Spleen (tissue), 11 donors: ENCODE data around the gene METTL24. TPM values are rescaled to one million over a fixed set of nuclear protein-coding genes. Genes with fewer than 3 reads are reported as not detected.

ENCODE experiments used
- DNase-seq: peaks from one replicate; pipeline ENCODE4 v3.0.0-alpha.2; 2020
- H3K27ac ChIP-seq, 8 donors: fragments of 200-600 bp; sonication (generic) in 7 of 8; 1 replicate in 4 of 8; 2 replicates in 4 of 8; pipeline versions ENCODE4 v1.5.0 to v1.8.0; 2016 to 2021; ENCODE audit warnings: inconsistent platforms in 4 of 8, mild to moderate bottlenecking in 4 of 8, moderate library complexity in 1 of 8
- H3K27me3 ChIP-seq, 7 donors: fragments of 200-600 bp; sonication (generic) in 6 of 7; replicated peaks in 1 of 7; 1 replicate in 4 of 7; 2 replicates in 3 of 7; pipeline versions ENCODE4 v1.5.0 to v1.8.0; 2016 to 2021; ENCODE audit warnings: inconsistent platforms in 3 of 7, mild to moderate bottlenecking in 1 of 7
- H3K36me3 ChIP-seq, 6 donors: fragments of 200-600 bp; sonication (generic) in 5 of 6; 1 replicate in 4 of 6; 2 replicates in 2 of 6; pipeline versions ENCODE4 v1.5.0 to v1.8.0; 2016 to 2021; ENCODE audit warnings: inconsistent platforms in 2 of 6
- H3K4me1 ChIP-seq, 6 donors: fragments of 200-600 bp; sonication (generic) in 5 of 6; 1 replicate in 3 of 6; 2 replicates in 3 of 6; pipeline versions ENCODE4 v1.5.0 to v1.8.0; 2016 to 2021; ENCODE audit warnings: inconsistent platforms in 3 of 6
- H3K4me3 ChIP-seq, 8 donors: fragments of 200-600 bp; sonication (generic) in 7 of 8; 1 replicate in 4 of 8; 2 replicates in 4 of 8; pipeline versions ENCODE4 v1.5.0 to v1.8.0; 2016 to 2021; ENCODE audit warnings: inconsistent platforms in 4 of 8, mild to moderate bottlenecking in 4 of 8, moderate library complexity in 2 of 8
- H3K9me3 ChIP-seq, 8 donors: fragments of 200-600 bp; sonication (generic) in 7 of 8; 1 replicate in 4 of 8; 2 replicates in 4 of 8; pipeline versions ENCODE4 v1.5.0 to v1.8.0; 2016 to 2021; ENCODE audit warnings: inconsistent platforms in 4 of 8
- POLR2A ChIP-seq, 3 donors: fragments of 450-650 bp; IDR thresholded peaks; one replicate each; pipeline ENCODE4 v1.5.1; 2017; ENCODE audit warnings: antibody characterized with exemption in 3 of 3, mild to moderate bottlenecking in 1 of 3
- POLR2AphosphoS5 ChIP-seq, 3 donors: sonication (generic); formaldehyde crosslinking; IDR thresholded peaks; one replicate each; pipeline ENCODE4 v1.5.1; 2017; ENCODE audit warnings: antibody characterized with exemption in 3 of 3
- WGBS, 5 donors: extraction: QIAGEN DNeasy Blood & Tissue Kit in 3 of 5; methylation state at CpG; one replicate each; pipeline versions ENCODE4 v1.1.5 to v1.1.7; 2013 to 2018; 5-methylcytosine and 5-hydroxymethylcytosine counted together
- intact Hi-C: fragments of 100-400 bp; cut with DNase I; formaldehyde crosslinking; loops from one replicate; pipeline ENCODE4 v1.15.0; 2023; ENCODE audit warnings: low total_unique reads
- polyA plus RNA-seq, 3 donors: library from polyadenylated mRNA; stranded (reverse); fragments of 200-250 nt; gene quantifications; one replicate each; pipeline ENCODE4 v1.2.1, GENCODE V29; 2013
- total RNA-seq, 7 donors: library from RNA; depleted of rRNA in 3 of 7; stranded (reverse); fragments of >200 nt in 3 of 7; fragmentation: NEBNext Ultra II Directional in 4 of 7; extraction: Animal tissue kit (Norgen Biotek cat#: 25700) in 4 of 7; gene quantifications; one replicate each; pipeline versions ENCODE4 v1.1.0 to v1.2.1, GENCODE V29; 2016 to 2021
- TF ChIP-seq, protein P1 (sequence below), 11 experiments: fragments of 200-600 bp in 7 of 11; fragments of 450-650 bp in 4 of 11; sonication (generic) in 4 of 11; IDR thresholded peaks in 8 of 11; conservative IDR thresholded peaks in 3 of 11; 1 replicate in 7 of 11; 2 replicates in 4 of 11; pipeline versions ENCODE4 v1.4.0 to v1.8.0; 2016 to 2021; ENCODE audit warnings: antibody characterized with exemption in 11 of 11, inconsistent platforms in 4 of 11, mild to moderate bottlenecking in 1 of 11
- donor health status: healthy with polysubstance abuse.
- donor health status: DM: no; HTN: no; CAD: no; lungs with moderate emphysema.
- donor health status: DM: no; HTN: no; CAD: no.
- donor health status: Bipolar disorder and iron deficiency.
- donor health status: healthy.
- donor health status: DM: no; HTN: no; CAD: no.
- donor health status: DM: yes; HTN: yes; CAD: no.

Gene METTL24
- total and polyA plus RNA-seq, 10 donors, result 0.67 to 1.2 (median 0.98) TPM; not detected in 5

DNA sequence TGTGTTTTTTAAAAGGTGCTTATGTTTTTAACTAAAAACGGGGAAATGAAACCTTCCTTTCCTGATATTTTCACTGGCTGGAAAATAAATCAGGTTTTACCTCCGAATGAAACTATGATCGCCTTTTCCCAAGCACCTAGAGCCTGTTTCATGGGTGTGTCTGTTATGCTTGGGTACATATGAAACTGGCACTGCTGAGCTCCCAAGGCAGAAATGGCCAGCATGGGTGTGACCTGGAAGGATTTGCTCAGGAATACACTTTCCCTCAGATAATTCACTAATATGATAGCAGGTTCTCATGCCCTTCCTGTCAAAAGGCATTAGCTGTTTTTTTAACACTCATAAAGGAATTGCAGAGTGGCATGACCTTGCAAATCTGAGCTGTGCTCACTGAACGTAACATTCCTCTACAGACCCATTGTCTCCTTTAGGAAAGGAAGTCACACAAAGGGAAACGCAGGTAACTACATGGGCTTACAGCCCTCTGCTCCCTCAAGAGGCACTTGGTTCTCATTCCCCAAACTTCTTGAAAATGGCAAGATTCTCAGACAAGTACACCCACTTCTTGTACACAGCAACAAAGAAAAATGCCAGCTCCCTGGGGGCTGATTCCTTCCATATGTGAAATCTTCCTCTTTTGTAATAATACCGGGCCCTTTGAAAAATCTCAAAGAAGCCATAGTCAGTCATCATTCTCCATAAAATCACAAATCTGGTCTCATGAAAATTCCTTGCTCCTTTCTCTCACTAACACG lies 72.7 kb downstream of the METTL24 start:
- no peaks in the 10 kb centered on the region for H3K27me3 ChIP-seq

DNA sequence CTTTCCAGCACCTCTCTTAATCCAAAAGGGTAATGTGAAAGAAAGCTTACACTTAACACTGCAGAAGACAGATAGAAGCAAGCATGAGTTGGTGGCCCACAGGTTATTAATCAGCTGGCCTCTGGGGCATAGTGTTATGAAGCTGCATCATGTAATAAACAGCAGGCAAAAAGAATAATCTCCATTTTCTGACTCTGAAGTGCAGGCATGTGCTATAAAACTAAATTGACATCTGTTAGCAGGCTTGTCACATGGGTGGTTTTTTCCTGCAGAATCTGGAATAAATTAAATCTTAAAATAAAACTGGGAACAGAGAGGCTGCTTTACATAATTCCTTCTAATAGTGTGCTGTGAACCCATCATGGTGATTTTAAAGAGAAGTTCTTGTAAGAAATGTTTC lies 73.3 kb downstream of the METTL24 start:
- Histone ChIP-seq H3K4me1 (no peaks in the 10 kb centered on the region), H3K4me3 (no peak overlapping the region), H3K36me3 (no peaks in the 10 kb centered on the region), H3K9me3 (peaks cover 0 to 11% (median under 1%) of the 10 kb centered on the region in 8 donors), H3K27me3 (no peaks in the 10 kb centered on the region), H3K27ac (no peak overlapping the region)
- TF ChIP-seq, protein P1, sequence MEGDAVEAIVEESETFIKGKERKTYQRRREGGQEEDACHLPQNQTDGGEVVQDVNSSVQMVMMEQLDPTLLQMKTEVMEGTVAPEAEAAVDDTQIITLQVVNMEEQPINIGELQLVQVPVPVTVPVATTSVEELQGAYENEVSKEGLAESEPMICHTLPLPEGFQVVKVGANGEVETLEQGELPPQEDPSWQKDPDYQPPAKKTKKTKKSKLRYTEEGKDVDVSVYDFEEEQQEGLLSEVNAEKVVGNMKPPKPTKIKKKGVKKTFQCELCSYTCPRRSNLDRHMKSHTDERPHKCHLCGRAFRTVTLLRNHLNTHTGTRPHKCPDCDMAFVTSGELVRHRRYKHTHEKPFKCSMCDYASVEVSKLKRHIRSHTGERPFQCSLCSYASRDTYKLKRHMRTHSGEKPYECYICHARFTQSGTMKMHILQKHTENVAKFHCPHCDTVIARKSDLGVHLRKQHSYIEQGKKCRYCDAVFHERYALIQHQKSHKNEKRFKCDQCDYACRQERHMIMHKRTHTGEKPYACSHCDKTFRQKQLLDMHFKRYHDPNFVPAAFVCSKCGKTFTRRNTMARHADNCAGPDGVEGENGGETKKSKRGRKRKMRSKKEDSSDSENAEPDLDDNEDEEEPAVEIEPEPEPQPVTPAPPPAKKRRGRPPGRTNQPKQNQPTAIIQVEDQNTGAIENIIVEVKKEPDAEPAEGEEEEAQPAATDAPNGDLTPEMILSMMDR (IDR thresholded peaks at IDR 0.05 in 8 of 11, conservative IDR thresholded peaks at IDR 0.05 in 3 of 11), result no peak
- TF ChIP-seq POLR2A (IDR thresholded peaks at IDR 0.05) (no peak), POLR2AphosphoS5 (IDR thresholded peaks at IDR 0.05) (no peak)
- DNase-seq, result no peak
- intact Hi-C loops, result no loop called here

More for the DNA sequence above, 72.7 kb downstream of the METTL24 start:
- H3K4me3 ChIP-seq, result no peak overlapping the region
- no peak overlapping the region for H3K27ac ChIP-seq
- no peaks in the 10 kb centered on the region for H3K36me3 ChIP-seq
- H3K9me3 ChIP-seq, result peaks cover 0 to 16% (median 0%) of the 10 kb centered on the region in 8 donors
- WGBS, 5 donors, result 77 to 87% (median 83%) methylated on average over 7 of the region's 7 CpGs
- H3K4me1 ChIP-seq, result no peaks in the 10 kb centered on the region
- DNase-seq, result no peak
- intact Hi-C loops, result no loop called here
- TF ChIP-seq, protein P1 (IDR thresholded peaks at IDR 0.05 in 8 of 11, conservative IDR thresholded peaks at IDR 0.05 in 3 of 11), result no peak
- TF ChIP-seq POLR2AphosphoS5 (IDR thresholded peaks at IDR 0.05) (no peak), POLR2A (IDR thresholded peaks at IDR 0.05) (no peak)

DNA sequence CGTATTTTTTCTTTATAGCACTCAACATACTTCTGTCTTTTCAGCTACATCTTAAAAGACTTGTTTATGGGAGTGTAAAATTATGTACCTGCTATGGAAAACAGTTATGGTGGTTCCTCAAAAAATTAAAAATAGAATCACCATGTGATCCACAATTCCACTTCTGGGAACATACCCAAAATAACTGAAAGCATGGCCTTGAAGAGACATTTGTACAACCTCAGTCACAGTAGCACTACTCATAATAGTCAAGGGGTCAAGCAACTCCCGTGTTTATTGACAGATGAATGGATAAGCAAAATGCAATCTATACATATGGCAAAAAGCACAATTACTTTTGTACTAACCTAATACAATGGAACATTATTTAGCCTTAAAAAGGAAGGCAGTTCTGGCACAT lies 74.5 kb downstream of the METTL24 start:
- Histone ChIP-seq H3K4me1 (no peaks in the 10 kb centered on the region), H3K27ac (no peak overlapping the region), H3K4me3 (no peak overlapping the region), H3K36me3 (no peaks in the 10 kb centered on the region), H3K27me3 (no peaks in the 10 kb centered on the region), H3K9me3 (peaks cover 0 to 12% (median 4%) of the 10 kb centered on the region in 8 donors)
- no peak for DNase-seq
- TF ChIP-seq, protein P1 (IDR thresholded peaks at IDR 0.05 in 8 of 11, conservative IDR thresholded peaks at IDR 0.05 in 3 of 11), result no peak
- TF ChIP-seq POLR2AphosphoS5 (IDR thresholded peaks at IDR 0.05) (no peak), POLR2A (IDR thresholded peaks at IDR 0.05) (no peak)
- intact Hi-C loops, result no loop called here
- 69 to 90% (median 82%) methylated on average over 2 of the region's 2 CpGs for WGBS, 5 donors

DNA sequence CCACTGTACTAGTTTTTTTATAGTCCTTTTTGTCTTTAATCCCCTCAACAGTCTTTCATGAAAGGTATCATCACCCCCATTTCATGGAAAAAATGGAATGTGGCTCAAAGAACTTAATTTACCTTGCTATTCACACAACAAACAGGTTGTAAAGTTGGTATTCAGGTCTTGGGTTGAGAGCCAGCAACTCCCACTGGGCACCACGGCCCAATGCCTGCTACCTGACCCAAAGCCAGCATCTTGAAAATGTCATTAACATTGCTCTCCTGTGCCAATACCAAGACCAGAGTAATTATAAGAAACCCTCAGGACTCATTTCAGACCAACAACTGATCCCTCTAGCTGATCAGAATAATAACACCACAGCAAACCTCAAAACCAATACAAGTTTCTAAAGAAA lies 75.7 kb downstream of the METTL24 start:
- TF ChIP-seq POLR2A (IDR thresholded peaks at IDR 0.05) (no peak), POLR2AphosphoS5 (IDR thresholded peaks at IDR 0.05) (no peak)
- TF ChIP-seq, protein P1 (IDR thresholded peaks at IDR 0.05 in 8 of 11, conservative IDR thresholded peaks at IDR 0.05 in 3 of 11), result no peak
- no peak overlapping the region for H3K4me3 ChIP-seq
- no peaks in the 10 kb centered on the region for H3K4me1 ChIP-seq
- H3K27ac ChIP-seq, result no peak overlapping the region
- no peaks in the 10 kb centered on the region for H3K36me3 ChIP-seq
- WGBS, 5 donors, result 68 to 95% (median 89%) methylated on average over 1 of the region's 1 CpG
- peaks cover 0 to 12% (median 4%) of the 10 kb centered on the region in 8 donors for H3K9me3 ChIP-seq
- DNase-seq, result no peak
- no peaks in the 10 kb centered on the region for H3K27me3 ChIP-seq
- intact Hi-C loops, result no loop called here
